Measurements from ENCODE around the gene ICAM5.

GRCh38 chr19:10277795-10278589 lies 11.8 kb upstream of the ICAM5 start:
- no peak for TF ChIP-seq ZNF274 (IDR thresholded peaks at IDR 0.05; ENCODE audit: low read depth, low read length)
- TF ChIP-seq YY1 (IDR thresholded peaks at IDR 0.05; ENCODE audit: insufficient read depth, insufficient read length) = no peak

Measured in NT2/D1 (cell line).